NB4 (cell line): ENCODE measurements around the gene MEPCE.
A peak's percentile ranks its signal among the peaks of the same experiment; 100 is the strongest.

Source experiments
- DNase-seq: peaks from one replicate; pipeline ENCODE4 v3.0.0; 2010; ENCODE audit warnings: low read depth
- H3K4me3 ChIP-seq: one replicate; pipeline ENCODE4 v1.5.1; 2011; ENCODE audit warnings: mild to moderate bottlenecking, low read depth, low read length, moderate library complexity
- MYC ChIP-seq: IDR thresholded peaks from 2 replicates; pipeline ENCODE4 v1.6.1; 2011; ENCODE audit warnings: low read depth, low read length
- POLR2A ChIP-seq: IDR thresholded peaks from 2 replicates; pipeline ENCODE4 v1.6.1; 2011; ENCODE audit warnings: mild to moderate bottlenecking; ENCODE audit not compliant: insufficient read length; ENCODE audit errors: extremely low read depth
- TF ChIP-seq, protein P1 (sequence below): IDR thresholded peaks from one replicate; pipeline ENCODE4 v1.5.1; 2012; ENCODE audit warnings: low read depth, low read length
- TF ChIP-seq, protein P2 (sequence below): IDR thresholded peaks from 2 replicates; pipeline ENCODE4 v1.6.1; 2011; ENCODE audit warnings: low read depth, low read length

Gene MEPCE

DNA sequence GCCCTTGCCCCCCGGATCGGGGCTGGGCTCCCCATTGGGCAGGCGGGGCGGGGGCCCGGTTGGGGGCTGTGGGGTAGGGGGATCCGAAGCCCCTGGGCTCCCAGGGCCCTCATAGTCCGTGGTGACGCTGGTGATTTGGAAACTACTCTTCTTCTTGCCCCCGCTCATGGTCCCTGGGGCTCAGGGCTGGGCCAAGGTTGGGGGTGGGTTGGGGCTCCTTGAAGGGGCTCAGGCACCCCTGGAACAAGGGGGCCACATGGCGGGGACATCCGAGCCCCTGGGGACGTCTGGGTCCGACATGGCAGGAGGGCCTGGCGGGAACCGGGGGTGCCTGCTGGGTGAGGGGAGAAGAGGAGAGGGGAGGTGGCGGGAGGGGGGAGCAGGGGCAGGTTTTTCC is 48.2 kb downstream of the MEPCE start:
- no peak for DNase-seq
- peak overlapping the region; percentile 98 for H3K4me3 ChIP-seq
- TF ChIP-seq POLR2A: no peak
- no peak for TF ChIP-seq MYC
- TF ChIP-seq, protein P1, sequence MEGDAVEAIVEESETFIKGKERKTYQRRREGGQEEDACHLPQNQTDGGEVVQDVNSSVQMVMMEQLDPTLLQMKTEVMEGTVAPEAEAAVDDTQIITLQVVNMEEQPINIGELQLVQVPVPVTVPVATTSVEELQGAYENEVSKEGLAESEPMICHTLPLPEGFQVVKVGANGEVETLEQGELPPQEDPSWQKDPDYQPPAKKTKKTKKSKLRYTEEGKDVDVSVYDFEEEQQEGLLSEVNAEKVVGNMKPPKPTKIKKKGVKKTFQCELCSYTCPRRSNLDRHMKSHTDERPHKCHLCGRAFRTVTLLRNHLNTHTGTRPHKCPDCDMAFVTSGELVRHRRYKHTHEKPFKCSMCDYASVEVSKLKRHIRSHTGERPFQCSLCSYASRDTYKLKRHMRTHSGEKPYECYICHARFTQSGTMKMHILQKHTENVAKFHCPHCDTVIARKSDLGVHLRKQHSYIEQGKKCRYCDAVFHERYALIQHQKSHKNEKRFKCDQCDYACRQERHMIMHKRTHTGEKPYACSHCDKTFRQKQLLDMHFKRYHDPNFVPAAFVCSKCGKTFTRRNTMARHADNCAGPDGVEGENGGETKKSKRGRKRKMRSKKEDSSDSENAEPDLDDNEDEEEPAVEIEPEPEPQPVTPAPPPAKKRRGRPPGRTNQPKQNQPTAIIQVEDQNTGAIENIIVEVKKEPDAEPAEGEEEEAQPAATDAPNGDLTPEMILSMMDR: no peak
- TF ChIP-seq, protein P2, sequence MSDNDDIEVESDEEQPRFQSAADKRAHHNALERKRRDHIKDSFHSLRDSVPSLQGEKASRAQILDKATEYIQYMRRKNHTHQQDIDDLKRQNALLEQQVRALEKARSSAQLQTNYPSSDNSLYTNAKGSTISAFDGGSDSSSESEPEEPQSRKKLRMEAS: no peak

GRCh38 chr7:100478958-100479660 is 49.5 kb downstream of the MEPCE start, which contains the start of gene TSC22D4:
TSC22D4 (minus strand) TSS chr7:100479214; CDS start chr7:100478038, 1,176 bp downstream.
- peak within 1 kb of the TSS; percentile 98 for H3K4me3 ChIP-seq
- TF ChIP-seq, protein P2: peak; percentile 67
- TF ChIP-seq, protein P1: no peak
- TF ChIP-seq MYC (no peak; the same call in none of the 2 replicates), POLR2A (peak; percentile 69)
- DNase-seq: peak; percentile 99

- H3K4me3 ChIP-seq: no peak overlapping the region
- no peak for DNase-seq
- TF ChIP-seq POLR2A (no peak), MYC (no peak)
- TF ChIP-seq, protein P1: no peak
- TF ChIP-seq, protein P2: no peak
These were observed 51.8 kb downstream of the MEPCE start for GRCh38 chr7:100481466-100481865.

GRCh38 chr7:100482728-100483089 is 53.1 kb downstream of the MEPCE start:
- DNase-seq: no peak
- H3K4me3 ChIP-seq: peak overlapping the region; percentile 42
- TF ChIP-seq, protein P2: no peak
- TF ChIP-seq POLR2A (no peak), MYC (no peak)
- TF ChIP-seq, protein P1: no peak

DNA sequence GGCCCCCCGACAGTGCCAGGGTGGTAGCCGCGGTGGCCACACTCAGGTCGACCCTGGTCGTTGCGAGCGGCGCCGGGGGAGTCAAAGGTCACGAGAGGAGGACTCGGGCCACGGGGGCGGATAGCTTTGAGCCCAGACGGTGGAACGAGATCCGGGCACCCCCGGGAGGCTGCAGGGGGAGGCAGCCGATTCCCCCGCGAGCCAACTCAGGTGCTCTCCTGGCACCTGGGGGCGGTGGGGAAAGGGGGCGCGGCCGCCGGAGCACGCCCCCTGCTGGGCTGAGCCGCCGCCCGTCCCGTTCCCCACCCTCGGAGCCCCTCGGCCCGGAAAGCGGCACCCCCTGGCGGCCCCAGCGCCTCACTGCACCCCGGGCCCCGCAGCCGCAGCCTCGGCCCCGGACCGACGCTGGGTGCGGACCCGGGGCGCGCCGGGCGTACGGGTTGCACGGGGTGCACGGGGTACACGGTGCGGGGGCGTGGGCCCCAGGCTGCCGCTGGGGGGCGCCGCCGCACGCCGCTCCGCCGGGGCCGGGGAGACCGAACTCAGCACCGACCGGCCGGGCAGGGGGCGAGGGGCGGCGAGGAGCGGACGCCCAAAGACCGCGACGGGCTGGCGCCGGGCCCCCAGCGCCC is 53.6 kb downstream of the MEPCE start:
- peak; percentile 79 for DNase-seq
- H3K4me3 ChIP-seq: peak overlapping the region; percentile 42
- TF ChIP-seq, protein P1: peak; percentile 73
- TF ChIP-seq MYC (peak; percentile 66; the same call in 1 of the 2 replicates), POLR2A (no peak)
- TF ChIP-seq, protein P2: peak; percentile 53
